Mucosa of descending colon (tissue), 3 donors: ENCODE measurements around the gene NR2F2. TPM values are rescaled to one million over a fixed set of nuclear protein-coding genes. Genes with fewer than 3 reads are reported as not detected.

Experiments
- ATAC-seq: fragments of 200-7000 bp; cut with Tn5 transposase; one replicate; pipeline ENCODE4 v1.9.1; 2020; ENCODE audit warnings: mild to moderate bottlenecking, moderate library complexity
- DNase-seq, 3 donors: peaks; one replicate each; pipeline ENCODE4 v3.0.0-alpha.2; 2020
- H3K36me3 ChIP-seq: fragments of 200-600 bp; one replicate; pipeline ENCODE4 v1.8.0; 2021; ENCODE audit warnings: low read depth, mild to moderate bottlenecking
- H3K4me1 ChIP-seq: fragments of 200-600 bp; one replicate; pipeline ENCODE4 v1.8.0; 2021; ENCODE audit warnings: low read depth, mild to moderate bottlenecking
- H3K4me3 ChIP-seq: fragments of 200-600 bp; one replicate; pipeline ENCODE4 v1.8.0; 2021; ENCODE audit warnings: mild to moderate bottlenecking
- H3K9me3 ChIP-seq: fragments of 200-600 bp; one replicate; pipeline ENCODE4 v1.8.0; 2021; ENCODE audit warnings: mild to moderate bottlenecking
- CTCF ChIP-seq: fragments of 200-600 bp; IDR thresholded peaks from one replicate; pipeline ENCODE4 v1.8.0; 2022; ENCODE audit warnings: antibody characterized with exemption, mild to moderate bottlenecking
- intact Hi-C, 2 donors: fragments of 100-400 bp; cut with DNase I in 1 of 2; cut with micrococcal nuclease in 1 of 2; formaldehyde crosslinking; loops; one replicate each; pipeline versions ENCODE4 v1.11.0 to v1.11.1; 2022; cut with DNase I, micrococcal nuclease
- total RNA-seq, 3 donors: library from RNA; stranded (reverse); fragmentation: NEBNext Ultra II Directional in 2 of 3; extraction: Animal tissue kit (Norgen Biotek cat#: 25700) in 2 of 3; gene quantifications; one replicate each; pipeline versions ENCODE4 v1.2.1 to v1.2.4, GENCODE V29; 2021 to 2023
- donor health status: DM: no; HTN: no; CAD: no; lungs with moderate emphysema.
- donor health status: DM: no; HTN: no; CAD: no.
- donor health status: DM: no; HTN: yes; CAD: no.

NR2F2 gene
- total RNA-seq, 3 donors from 2014 or later, result 31.9 to 79.3 (median 36.8) TPM

GRCh38 chr15:96323319-96324145 lies 7.0 kb upstream of the NR2F2 start:
- TF ChIP-seq CTCF, result no peak
- Histone ChIP-seq H3K9me3 (no peaks in the 10 kb centered on the region), H3K4me1 (peaks cover 16% of the 10 kb centered on the region), H3K4me3 (no peak overlapping the region), H3K36me3 (no peaks in the 10 kb centered on the region)
- no peak for DNase-seq
- ATAC-seq, result no peak
- intact Hi-C loops, result no loop called here

GRCh38 chr15:96324192-96324895 lies 6.2 kb upstream of the NR2F2 start:
- DNase-seq (no peak), ATAC-seq (no peak)
- H3K4me3 ChIP-seq, result no peak overlapping the region
- H3K36me3 ChIP-seq, result no peaks in the 10 kb centered on the region
- H3K4me1 ChIP-seq, result peaks cover 16% of the 10 kb centered on the region
- TF ChIP-seq CTCF, result no peak
- intact Hi-C loops, result no loop called here
- no peaks in the 10 kb centered on the region for H3K9me3 ChIP-seq

GRCh38 chr15:96324940-96325540 lies 5.5 kb upstream of the NR2F2 start:
- intact Hi-C loops, result no loop called here
- Histone ChIP-seq H3K36me3 (no peaks in the 10 kb centered on the region), H3K4me1 (peaks cover 16% of the 10 kb centered on the region), H3K4me3 (no peak overlapping the region), H3K9me3 (no peaks in the 10 kb centered on the region)
- DNase-seq, result no peak
- TF ChIP-seq CTCF, result no peak
- ATAC-seq, result no peak

- no peaks in the 10 kb centered on the region for H3K36me3 ChIP-seq
- ATAC-seq, result no peak
- no peak overlapping the region for H3K4me3 ChIP-seq
- H3K9me3 ChIP-seq, result no peaks in the 10 kb centered on the region
- H3K4me1 ChIP-seq, result peaks cover 16% of the 10 kb centered on the region
- DNase-seq, result no peak
- TF ChIP-seq CTCF, result no peak
- intact Hi-C loops, result no loop called here
These were observed 4.8 kb upstream of the NR2F2 start for GRCh38 chr15:96325541-96326327.
